NOMO-1 (cell line): ENCODE measurements around the gene REV3L.
"Not testable (repeated sequence)": the region's sequence is repeated elsewhere in the genome, so short reads cannot be mapped to it uniquely, and the experiment has no call there.

Experiments used
- DNase-seq, 2 experiments: peaks; one replicate each; lab custom pipeline; 2025; ENCODE audit not compliant: unreplicated experiment in 2 of 2; lab: John Stamatoyannopoulos, UW

Gene REV3L

GRCh38 chr6:111267764-111268333 is 215.2 kb downstream of the REV3L start:
- DNase-seq = peak in 1 of 2 experiments; percentile 6

- DNase-seq = no peak
Observed at GRCh38 chr6:111266276-111266675, 216.7 kb downstream of the REV3L start.

- DNase-seq = no peak
Observed at GRCh38 chr6:111265842-111266241, 217.2 kb downstream of the REV3L start.

- DNase-seq = peak in 1 of 2 experiments; percentile 27
Observed at GRCh38 chr6:111263837-111264236, 219.2 kb downstream of the REV3L start.

GRCh38 chr6:111260570-111261298 is 222.3 kb downstream of the REV3L start:
- DNase-seq = no peak

- DNase-seq = peak; percentile 96 to 98
Observed at GRCh38 chr6:111259089-111259831, 223.8 kb downstream of the REV3L start.

GRCh38 chr6:111258615-111259088 is 224.4 kb downstream of the REV3L start:
- no peak for DNase-seq

GRCh38 chr6:111258010-111258409 is 225.0 kb downstream of the REV3L start:
- no peak for DNase-seq

GRCh38 chr6:111256646-111257045 is 226.4 kb downstream of the REV3L start:
- no peak for DNase-seq

- not testable (repeated sequence) for DNase-seq
Observed at GRCh38 chr6:111255838-111256237, 227.2 kb downstream of the REV3L start.

- no peak for DNase-seq
Observed at GRCh38 chr6:111254779-111255166, 228.2 kb downstream of the REV3L start.

- no peak for DNase-seq
Observed at GRCh38 chr6:111254004-111254778, 228.8 kb downstream of the REV3L start.

GRCh38 chr6:111252726-111253125 is 230.3 kb downstream of the REV3L start:
- no peak for DNase-seq

GRCh38 chr6:111250791-111251354 is 232.1 kb downstream of the REV3L start:
- DNase-seq = no peak
